NCI-H748 (cell line): Measurements from ENCODE around the gene TNFSF15.

Source experiments
- DNase-seq: peaks from one replicate; lab custom pipeline; 2025; ENCODE audit not compliant: unreplicated experiment; lab: John Stamatoyannopoulos, UW

Gene TNFSF15

DNA sequence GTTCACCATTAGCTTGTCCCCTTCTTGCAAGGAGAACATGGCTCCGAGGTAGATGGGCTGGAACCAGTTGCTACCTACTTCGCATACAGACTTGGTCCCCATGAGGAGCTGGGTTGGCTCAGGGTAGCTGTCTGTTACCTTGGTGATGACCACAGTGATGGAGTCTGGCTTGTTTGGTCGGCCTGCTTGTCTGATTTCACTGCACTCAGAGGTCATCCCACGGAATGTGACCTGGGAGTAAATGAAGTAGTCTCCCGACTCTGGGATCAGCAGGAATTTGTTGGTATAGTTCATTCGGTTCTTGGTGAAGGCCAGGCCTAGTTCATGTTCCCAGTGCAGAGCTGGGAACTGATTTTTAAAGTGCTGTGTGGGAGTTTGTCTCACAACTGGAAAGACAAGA, 15.3 kb downstream of the TNFSF15 start:
- no peak for DNase-seq

DNA sequence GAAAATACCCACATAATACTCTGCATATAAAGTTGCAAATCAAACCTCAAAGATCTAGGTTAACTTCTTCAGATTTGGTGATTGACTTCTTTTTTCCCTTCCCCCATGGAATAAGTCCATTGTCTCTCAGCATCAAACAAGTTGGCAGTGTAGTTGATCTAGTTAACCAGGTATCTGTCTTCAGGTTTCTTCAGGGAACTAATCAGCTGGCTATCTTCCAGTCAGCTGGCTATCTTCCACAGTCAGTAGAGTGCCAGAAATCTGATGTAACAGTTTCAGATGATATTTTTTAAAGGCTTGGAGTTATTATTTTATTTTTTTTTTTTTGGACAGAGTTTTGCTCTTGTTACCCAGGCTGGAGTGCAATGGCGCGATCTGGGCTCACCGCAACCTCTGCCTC, 16.8 kb downstream of the TNFSF15 start:
- no peak for DNase-seq

DNA sequence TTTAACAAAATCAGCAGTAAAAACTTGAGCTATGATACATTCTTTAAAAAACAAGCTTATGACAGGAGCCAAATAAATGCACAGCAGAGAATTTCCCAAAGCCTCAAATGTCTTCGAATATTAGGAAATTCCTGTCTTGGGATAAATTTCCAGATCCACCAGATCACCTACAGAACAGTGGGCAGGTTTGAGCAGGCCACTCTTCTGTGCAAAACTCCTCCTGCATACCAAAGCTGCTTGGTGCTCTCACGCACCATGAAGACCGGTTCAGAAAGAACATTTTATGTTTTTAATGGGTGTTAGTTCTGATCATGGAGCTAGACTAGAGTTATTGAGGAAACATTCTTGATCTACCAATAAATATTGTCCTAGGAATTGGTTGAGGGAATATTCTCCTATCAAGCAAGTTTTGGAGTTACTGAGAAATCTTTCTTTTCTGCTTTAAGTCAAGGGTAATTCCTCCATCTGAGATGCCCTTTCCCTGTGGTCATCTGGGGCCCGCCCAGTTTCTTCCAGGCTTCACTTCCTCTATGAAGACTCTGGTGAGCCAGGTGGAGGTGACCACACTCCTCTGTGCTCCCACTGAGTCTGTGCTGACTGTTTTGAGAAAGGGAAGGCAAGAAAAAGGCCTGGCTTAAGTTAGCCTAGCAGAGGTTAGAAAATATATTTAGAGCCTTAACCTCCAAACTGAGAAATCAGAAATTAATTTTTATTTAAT, 17.9 kb downstream of the TNFSF15 start:
- DNase-seq, result no peak

DNA sequence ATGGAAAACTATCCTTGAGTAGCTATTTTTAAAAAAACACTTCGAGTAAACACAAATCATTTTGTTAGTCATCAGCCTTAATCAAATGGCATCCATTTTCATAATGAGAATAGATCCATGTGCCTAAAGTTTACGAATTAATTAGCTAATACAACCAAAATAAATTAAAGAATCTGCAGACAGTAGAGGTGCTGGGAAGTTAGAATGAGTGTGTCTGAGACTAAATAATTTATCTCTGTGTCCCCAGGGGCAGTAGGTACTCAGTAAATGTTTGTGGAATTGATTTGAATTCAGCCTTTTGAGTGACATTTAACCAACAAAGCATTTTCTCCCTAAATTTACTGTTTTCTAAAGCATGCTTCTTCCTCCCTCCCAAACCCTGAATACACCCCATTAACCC, 18.6 kb downstream of the TNFSF15 start:
- DNase-seq, result no peak

GRCh38 chr9:114785866-114786650, 19.8 kb downstream of the TNFSF15 start:
- no peak for DNase-seq

GRCh38 chr9:114784721-114785279, 21.0 kb downstream of the TNFSF15 start:
- DNase-seq, result no peak

- DNase-seq, result no peak
Measured at GRCh38 chr9:114782586-114782985, 23.3 kb downstream of the TNFSF15 start.

- DNase-seq, result peak; percentile 90
Measured at GRCh38 chr9:114779352-114779845, 26.4 kb downstream of the TNFSF15 start.

- DNase-seq, result no peak
Measured at GRCh38 chr9:114777821-114778609, 27.8 kb downstream of the TNFSF15 start.

- no peak for DNase-seq
Measured at GRCh38 chr9:114776683-114777399, 29.0 kb downstream of the TNFSF15 start.

- DNase-seq, result no peak
Measured at GRCh38 chr9:114775981-114776380, 29.9 kb downstream of the TNFSF15 start.

GRCh38 chr9:114775121-114775520, 30.7 kb downstream of the TNFSF15 start:
- no peak for DNase-seq

DNA sequence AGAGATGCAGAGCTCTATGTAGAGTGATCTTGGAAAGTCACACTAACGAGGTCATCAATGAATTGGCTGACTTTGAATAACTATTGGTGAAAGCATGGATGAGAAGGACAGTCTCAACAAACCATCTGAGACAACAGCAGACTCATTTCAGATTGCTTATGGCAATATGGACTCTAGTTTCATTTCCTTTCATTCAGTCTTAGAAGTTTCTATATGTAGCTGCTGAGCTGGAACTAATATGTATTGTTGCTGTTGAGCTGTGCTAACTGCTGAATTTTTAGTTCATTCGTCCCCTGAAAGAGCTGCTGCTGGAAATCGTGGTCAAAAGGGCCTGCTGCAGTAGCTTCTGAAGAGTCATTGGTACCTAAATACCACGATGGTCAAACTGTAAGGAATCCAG, 31.3 kb downstream of the TNFSF15 start:
- DNase-seq, result no peak

GRCh38 chr9:114771889-114772288, 34.0 kb downstream of the TNFSF15 start:
- no peak for DNase-seq

DNA sequence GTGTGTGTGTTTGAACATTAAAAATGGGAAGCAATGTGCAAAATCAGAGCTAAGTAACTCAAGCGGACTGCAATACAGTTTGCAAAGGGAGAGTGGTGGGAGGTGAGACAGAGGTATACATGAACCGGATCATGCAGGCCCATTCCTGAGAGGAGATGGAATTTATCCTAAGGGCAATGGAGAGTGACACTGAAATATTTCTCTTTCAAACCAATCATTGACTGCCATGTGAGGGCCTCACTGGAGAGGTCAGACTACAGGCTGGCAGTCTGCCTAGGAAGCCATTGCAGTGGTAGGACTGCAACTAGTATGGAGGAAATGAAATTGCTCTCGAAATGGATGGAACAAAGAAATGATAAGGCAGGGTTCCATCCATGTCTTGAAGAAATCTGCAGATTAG, 34.8 kb downstream of the TNFSF15 start:
- no peak for DNase-seq

DNA sequence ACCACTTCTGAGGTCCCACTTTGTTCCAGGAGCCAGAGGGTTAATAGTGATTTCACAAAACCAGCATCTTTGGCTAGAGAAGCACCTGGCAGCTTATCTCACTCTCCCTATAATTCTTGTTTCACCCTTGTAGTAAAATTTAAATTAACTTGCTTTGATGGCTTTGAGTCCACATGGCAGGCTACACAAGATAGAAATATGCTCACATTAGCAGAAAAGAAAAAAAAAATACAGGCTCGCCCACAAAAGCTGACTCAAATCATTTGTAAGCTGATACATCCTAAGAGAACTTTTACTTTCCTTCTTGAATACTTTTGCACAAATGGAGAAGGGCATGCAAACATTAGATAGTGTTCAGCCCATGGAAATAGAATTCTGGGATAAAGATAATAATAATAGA, 36.2 kb downstream of the TNFSF15 start:
- no peak for DNase-seq

GRCh38 chr9:114763220-114763619, 42.6 kb downstream of the TNFSF15 start:
- no peak for DNase-seq

- no peak for DNase-seq
Measured at GRCh38 chr9:114761523-114761922, 44.3 kb downstream of the TNFSF15 start.

GRCh38 chr9:114759512-114760341, 46.1 kb downstream of the TNFSF15 start:
- DNase-seq, result no peak

- DNase-seq, result peak; percentile 83
Measured at GRCh38 chr9:114757984-114758383, 47.9 kb downstream of the TNFSF15 start.
